Common myeloid progenitor, CD34-positive (primary cell): ENCODE results near the gene NMRAL1.

Experiments used
- CTCF ChIA-PET: fragments of 350-600 bp; sonication (Branson Sonifier 250); formaldehyde crosslinking; loops from one replicate; lab custom pipeline; 2021; ENCODE audit warnings: antibody characterized with exemption; lab: Charles Lee
- POLR2A ChIA-PET: fragments of 350-600 bp; sonication (Branson Sonifier 250); formaldehyde crosslinking; loops from one replicate; lab custom pipeline; 2021; ENCODE audit warnings: antibody characterized with exemption; lab: Charles Lee
- DNase-seq, 3 donors: peaks; one replicate each; pipeline versions ENCODE4 v3.0.0 to v3.0.0-alpha.2; 2013
- H3K27ac ChIP-seq, 2 experiments: 1 replicate in 1 of 2; 2 replicates in 1 of 2; pipeline ENCODE4 v1.7.0; 2013; ENCODE audit warnings: inconsistent platforms in 2 of 2, low read length in 2 of 2, mild to moderate bottlenecking in 2 of 2, low read depth in 1 of 2, moderate library complexity in 1 of 2; ENCODE audit not compliant: severe bottlenecking in 2 of 2, insufficient read depth in 1 of 2, poor library complexity in 1 of 2
- H3K27me3 ChIP-seq, 5 experiments: replicated peaks in 2 of 5; 1 replicate in 3 of 5; 2 replicates in 2 of 5; pipeline versions ENCODE4 v1.6.1 to v1.7.0; 2013; ENCODE audit warnings: low read length in 4 of 5, mild to moderate bottlenecking in 2 of 5, moderate library complexity in 2 of 5, inconsistent platforms in 1 of 5; ENCODE audit not compliant: insufficient read depth in 5 of 5, control insufficient read depth in 4 of 5
- H3K36me3 ChIP-seq, 4 experiments: 1 replicate in 2 of 4; 2 replicates in 2 of 4; pipeline versions ENCODE4 v1.6.1 to v1.7.0; 2013; ENCODE audit warnings: low read length in 3 of 4, control low read depth in 1 of 4, mild to moderate bottlenecking in 1 of 4; ENCODE audit not compliant: control insufficient read depth in 4 of 4, insufficient read depth in 4 of 4
- H3K4me1 ChIP-seq, 4 experiments: 1 replicate in 3 of 4; 2 replicates in 1 of 4; pipeline versions ENCODE4 v1.6.1 to v1.7.1; 2013; ENCODE audit warnings: low read length in 3 of 4, mild to moderate bottlenecking in 3 of 4, control low read depth in 1 of 4, inconsistent platforms in 1 of 4, moderate library complexity in 1 of 4; ENCODE audit not compliant: control insufficient read depth in 4 of 4, insufficient read depth in 4 of 4; ENCODE audit errors: control extremely low read depth in 1 of 4
- H3K4me3 ChIP-seq, 7 experiments: 1 replicate in 4 of 7; 2 replicates in 3 of 7; pipeline versions ENCODE4 v1.5.1 to v1.7.0; 2013; ENCODE audit warnings: mild to moderate bottlenecking in 7 of 7, low read length in 6 of 7, moderate library complexity in 6 of 7, inconsistent platforms in 2 of 7, low read depth in 2 of 7, control low read depth in 1 of 7; ENCODE audit not compliant: insufficient read depth in 4 of 7, control insufficient read depth in 1 of 7; ENCODE audit errors: extremely low read depth in 1 of 7
- H3K9me3 ChIP-seq, 5 experiments: 1 replicate in 4 of 5; 2 replicates in 1 of 5; pipeline versions ENCODE4 v1.6.1 to v1.7.1; 2013; ENCODE audit warnings: low read length in 4 of 5, mild to moderate bottlenecking in 2 of 5, inconsistent platforms in 1 of 5, low read depth in 1 of 5, moderate library complexity in 1 of 5; ENCODE audit not compliant: control insufficient read depth in 4 of 5, insufficient read depth in 2 of 5; ENCODE audit errors: control extremely low read depth in 1 of 5
- WGBS: methylation state at CpG from one replicate; pipeline ENCODE4 v1.1.5; 2013; ENCODE audit not compliant: insufficient coverage; 5-methylcytosine and 5-hydroxymethylcytosine counted together

NMRAL1 gene

DNA sequence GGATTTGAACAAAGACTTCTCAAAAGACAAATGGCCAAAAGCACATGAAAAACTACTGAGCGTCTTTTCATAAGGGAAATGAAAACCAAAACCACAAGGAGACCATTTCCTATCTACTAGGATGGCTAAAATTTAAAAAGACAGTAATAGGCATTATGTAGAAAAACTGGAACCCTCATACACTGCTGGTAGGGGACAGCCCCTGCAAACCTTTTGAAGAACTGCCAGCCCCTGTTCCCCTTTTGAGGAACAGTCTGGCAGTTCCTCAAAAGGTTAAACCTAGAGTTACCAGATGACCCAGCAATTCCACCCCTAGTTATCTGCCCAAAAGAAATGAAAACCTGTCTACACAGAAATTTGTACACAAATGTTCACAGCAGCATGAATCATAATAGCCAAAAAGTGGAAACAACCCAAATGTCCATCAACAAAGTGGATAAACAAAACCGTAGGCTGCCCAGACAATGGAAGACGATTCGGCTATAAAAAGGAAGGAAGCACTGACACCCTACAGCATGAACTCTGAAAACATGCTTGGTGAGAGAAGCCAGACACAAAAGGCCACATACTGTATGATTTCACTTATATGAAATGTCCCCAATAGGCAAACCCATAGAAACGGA is 41.3 kb upstream of the NMRAL1 start:
- peak; percentile 45 to 84 (median 78) for DNase-seq
- Histone ChIP-seq H3K27me3 (no peaks in the 10 kb centered on the region), H3K27ac (peak overlapping the region in 1 of 2 experiments; percentile 75), H3K36me3 (peaks cover 0 to 38% (median 12%) of the 10 kb centered on the region in 4 experiments), H3K4me3 (peak overlapping the region in 3 of 7 experiments; percentile 34 to 40 (median 34)), H3K4me1 (peaks cover 14 to 86% (median 64%) of the 10 kb centered on the region in 4 experiments), H3K9me3 (peaks cover 0 to 2% (median 0%) of the 10 kb centered on the region in 5 experiments)
- POLR2A ChIA-PET = no interaction called here
- WGBS = 100% methylated on average over 1 of the region's 5 CpGs
- CTCF ChIA-PET = interaction anchor here (1.0 to 15.2 kb wide), 5 partner anchors 10 to 71 kb away, joined by 3 to 375 read pairs (median 7); partner anchors contain the start of gene C16orf96

DNA sequence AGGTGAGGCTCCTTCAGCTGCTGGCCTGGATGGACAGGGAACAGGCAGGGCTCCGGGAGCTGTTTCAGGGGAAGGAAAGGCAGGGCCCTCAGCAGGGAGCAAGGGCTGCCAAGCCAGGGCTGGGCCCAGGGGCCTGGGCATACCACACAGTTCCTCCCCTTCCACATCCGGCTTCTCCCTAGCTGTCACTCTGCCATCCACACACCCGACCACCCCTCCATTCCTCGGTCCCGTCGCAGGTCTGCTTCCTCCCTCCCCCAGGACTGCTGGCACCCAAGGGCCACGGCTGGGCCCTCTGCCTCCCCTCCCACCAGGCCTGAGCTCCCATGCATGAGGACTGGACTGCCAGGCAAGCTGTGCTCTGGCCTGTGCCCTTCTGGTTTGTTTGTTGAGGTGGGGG is 40.2 kb upstream of the NMRAL1 start:
- no peaks in the 10 kb centered on the region for H3K27me3 ChIP-seq
- peak overlapping the region in 4 of 7 experiments; percentile 11 to 61 (median 41) for H3K4me3 ChIP-seq

DNA sequence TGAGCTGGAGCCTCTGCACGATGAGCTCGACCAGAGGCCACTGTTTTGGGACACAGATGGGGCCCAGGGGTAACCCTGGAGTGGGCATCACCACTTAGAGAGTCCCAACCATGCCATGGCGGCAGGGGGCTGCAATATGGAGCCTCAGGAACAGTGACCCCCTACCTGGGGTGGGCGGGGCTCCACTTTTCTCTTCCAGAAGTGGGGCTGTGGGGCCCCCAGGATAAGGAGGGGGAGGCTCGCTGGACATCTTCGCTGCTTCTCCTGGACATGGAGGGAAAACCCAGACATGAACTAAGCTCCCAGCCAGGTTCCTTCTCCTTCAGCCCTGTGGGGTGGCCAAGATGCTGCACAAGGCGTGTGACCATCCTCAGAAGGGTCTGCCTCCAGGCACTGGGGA is 39.5 kb upstream of the NMRAL1 start:
- CTCF ChIA-PET = interaction anchor here (0.9 to 15.2 kb wide), 7 partner anchors 9 to 128 kb away, joined by 3 to 375 read pairs (median 5); partner anchors contain the start of gene C16orf96
- H3K4me3 ChIP-seq = peak overlapping the region in 3 of 7 experiments; percentile 34 to 61 (median 48)
- peaks cover 0 to 52% (median 25%) of the 10 kb centered on the region in 4 experiments for H3K36me3 ChIP-seq
- no peaks in the 10 kb centered on the region for H3K27me3 ChIP-seq
- no peak for DNase-seq
- peaks cover 14 to 77% (median 56%) of the 10 kb centered on the region in 4 experiments for H3K4me1 ChIP-seq
- POLR2A ChIA-PET = interaction anchor here (0.6 kb wide), 1 partner anchor 22 kb away, joined by 5 read pairs; no protein-coding TSS in a partner anchor
- peak overlapping the region; percentile 50 to 75 for H3K27ac ChIP-seq
- peaks cover 0 to 2% (median 0%) of the 10 kb centered on the region in 5 experiments for H3K9me3 ChIP-seq
- WGBS = 99% methylated on average over 6 of the region's 7 CpGs

More for the DNA sequence above, 40.2 kb upstream of the NMRAL1 start:
- Histone ChIP-seq H3K9me3 (peaks cover 0 to 2% (median 0%) of the 10 kb centered on the region in 5 experiments), H3K36me3 (peaks cover 0 to 45% (median 19%) of the 10 kb centered on the region in 4 experiments), H3K4me1 (peaks cover 14 to 83% (median 63%) of the 10 kb centered on the region in 4 experiments), H3K27ac (peak overlapping the region; percentile 50 to 75)
- ChIA-PET CTCF (interaction anchor here (0.8 to 15.2 kb wide), 9 partner anchors 8 to 72 kb away, joined by 3 to 375 read pairs (median 4); partner anchors contain the start of gene C16orf96), POLR2A (interaction anchor here (0.6 kb wide), 3 partner anchors 8 to 22 kb away, joined by 3 to 5 read pairs (median 3); no protein-coding TSS in a partner anchor)
- no peak for DNase-seq
- WGBS = 2% methylated on average over 6 of the region's 7 CpGs

DNA sequence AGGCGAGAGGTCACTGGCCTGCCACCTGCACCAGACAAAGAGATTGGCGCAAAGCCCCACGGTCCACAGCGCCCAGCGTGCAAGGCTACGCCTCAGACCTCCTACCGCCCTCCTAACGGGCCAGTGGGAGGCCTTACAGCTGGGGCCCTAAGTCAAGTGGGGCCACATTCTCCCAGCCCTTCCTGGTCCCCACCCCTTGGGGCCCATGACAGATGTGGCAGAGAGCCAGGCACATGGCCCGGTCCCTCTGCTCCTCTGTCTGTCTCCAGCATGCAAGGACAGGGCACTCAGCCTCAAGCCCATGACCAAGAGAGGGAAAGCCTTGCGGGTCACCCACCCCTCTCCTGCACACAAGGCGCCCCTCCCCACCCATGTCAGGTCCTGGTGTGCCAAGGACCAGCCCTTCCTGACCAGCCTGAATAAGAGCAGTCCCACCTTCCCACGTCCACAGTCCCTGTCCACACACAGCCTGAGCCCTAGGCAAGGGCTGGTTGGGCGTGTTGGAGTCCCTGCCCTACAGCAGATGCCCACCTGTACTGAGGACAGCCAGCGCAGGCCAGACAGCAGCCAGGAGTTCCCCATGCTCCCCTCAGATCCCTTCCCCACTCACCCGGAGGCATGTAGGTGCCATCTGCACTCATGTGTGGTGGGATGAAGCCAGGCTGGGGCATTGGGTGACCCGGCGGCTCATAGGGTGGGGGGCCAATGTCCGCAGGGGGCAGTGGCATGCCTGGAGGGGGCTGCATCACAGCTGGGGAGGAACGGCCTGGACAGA is 38.8 kb upstream of the NMRAL1 start:
- CTCF ChIA-PET = interaction anchor here (0.9 to 15.2 kb wide), 5 partner anchors 24 to 129 kb away, joined by 3 to 375 read pairs (median 7); partner anchors contain the start of gene C16orf96
- WGBS = 90% methylated on average over 15 of the region's 19 CpGs
- DNase-seq = no peak
- peak overlapping the region in 1 of 2 experiments; percentile 49 for H3K27ac ChIP-seq
- POLR2A ChIA-PET = no interaction called here
- peaks cover 2 to 58% (median 28%) of the 10 kb centered on the region in 4 experiments for H3K36me3 ChIP-seq
- H3K27me3 ChIP-seq = no peaks in the 10 kb centered on the region
- no peak overlapping the region for H3K4me3 ChIP-seq
- H3K9me3 ChIP-seq = peaks cover 0 to 2% (median 0%) of the 10 kb centered on the region in 5 experiments
- peaks cover 14 to 77% (median 56%) of the 10 kb centered on the region in 4 experiments for H3K4me1 ChIP-seq

DNA sequence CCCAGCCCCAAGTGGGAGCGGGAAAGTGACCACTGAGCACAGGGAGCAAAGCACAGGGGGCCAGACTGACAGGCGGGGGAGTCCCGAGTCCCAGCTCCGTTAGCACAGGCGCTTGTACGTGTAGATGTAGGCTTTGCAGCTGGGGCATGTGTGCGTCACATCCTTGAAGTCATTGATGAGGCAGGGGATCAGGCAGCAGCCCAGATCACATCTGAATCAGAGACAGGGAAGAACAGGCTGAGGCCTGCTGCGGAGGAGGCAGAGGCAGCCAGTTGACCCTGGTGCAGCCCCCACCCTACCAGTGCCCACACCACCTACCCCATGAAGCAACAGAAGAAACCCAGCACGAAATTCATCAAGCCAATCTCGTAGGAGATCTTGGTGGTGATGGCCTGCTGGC is 38.0 kb upstream of the NMRAL1 start:
- CTCF ChIA-PET = interaction anchor here (1.0 to 15.2 kb wide), 6 partner anchors 12 to 443 kb away, joined by 3 to 375 read pairs (median 16); partner anchors contain the start of gene C16orf96
- POLR2A ChIA-PET = no interaction called here
- peak overlapping the region in 1 of 2 experiments; percentile 49 for H3K27ac ChIP-seq

DNA sequence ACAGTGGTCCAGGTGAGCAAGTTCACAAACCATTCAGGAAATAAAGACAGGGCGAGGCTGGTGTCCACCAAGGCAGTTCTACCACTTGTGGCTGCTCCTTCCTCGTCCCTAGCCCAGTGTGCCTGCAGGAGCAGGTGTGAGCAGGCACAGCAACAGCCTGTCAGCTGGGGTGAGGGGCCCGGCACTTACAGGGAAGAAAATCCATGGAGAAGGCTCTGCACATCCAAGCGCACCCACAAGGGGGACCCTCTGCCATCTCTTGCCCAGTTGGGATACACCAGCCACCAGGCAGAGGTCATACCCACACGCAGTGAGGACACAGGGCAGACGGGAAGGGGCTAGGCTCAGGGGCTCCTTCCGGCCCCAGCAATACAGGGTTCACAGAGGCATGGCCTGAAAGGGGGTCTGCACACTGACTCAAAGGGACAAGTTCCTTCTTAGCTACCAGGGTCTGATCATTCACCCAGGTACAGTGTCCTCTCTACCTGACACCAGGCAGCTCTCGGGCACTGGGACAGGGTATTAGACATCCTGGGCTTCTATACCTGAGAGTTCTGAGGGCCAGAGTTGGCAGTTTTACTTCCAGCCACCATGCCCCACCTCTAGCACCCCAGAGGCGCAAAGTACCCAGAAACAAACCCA is 37.1 kb upstream of the NMRAL1 start:
- Histone ChIP-seq H3K4me3 (no peak overlapping the region), H3K4me1 (peaks cover 15 to 61% (median 55%) of the 10 kb centered on the region in 4 experiments), H3K9me3 (peaks cover 0 to 2% (median 0%) of the 10 kb centered on the region in 5 experiments), H3K36me3 (peaks cover 2 to 71% (median 37%) of the 10 kb centered on the region in 4 experiments), H3K27me3 (no peaks in the 10 kb centered on the region), H3K27ac (peak overlapping the region in 1 of 2 experiments; percentile 49)
- ChIA-PET POLR2A (interaction anchor here (0.6 kb wide), 1 partner anchor 186 kb away, joined by 3 read pairs; no protein-coding TSS in a partner anchor), CTCF (interaction anchor here (0.9 to 15.2 kb wide), 10 partner anchors 11 to 444 kb away, joined by 3 to 375 read pairs (median 5); partner anchors contain the start of genes C16orf96 and HMOX2)
- 74% methylated on average over 9 of the region's 9 CpGs for WGBS
- peak; percentile 65 to 73 (median 70) for DNase-seq

More for the DNA sequence above, 38.0 kb upstream of the NMRAL1 start:
- Histone ChIP-seq H3K27me3 (no peaks in the 10 kb centered on the region), H3K36me3 (peaks cover 2 to 64% (median 35%) of the 10 kb centered on the region in 4 experiments), H3K4me3 (no peak overlapping the region), H3K9me3 (peaks cover 0 to 2% (median 0%) of the 10 kb centered on the region in 5 experiments), H3K4me1 (peaks cover 14 to 69% (median 54%) of the 10 kb centered on the region in 4 experiments)
- WGBS = 93% methylated on average over 8 of the region's 10 CpGs
- no peak for DNase-seq
